ENCODE measurements around the gene PKDREJ. TPM values are rescaled to one million over a fixed set of nuclear protein-coding genes. Genes with fewer than 3 reads are reported as not detected.

Gene PKDREJ
- total and polyA plus RNA-seq, 2 experiments from 2014 or later, result not detected

DNA sequence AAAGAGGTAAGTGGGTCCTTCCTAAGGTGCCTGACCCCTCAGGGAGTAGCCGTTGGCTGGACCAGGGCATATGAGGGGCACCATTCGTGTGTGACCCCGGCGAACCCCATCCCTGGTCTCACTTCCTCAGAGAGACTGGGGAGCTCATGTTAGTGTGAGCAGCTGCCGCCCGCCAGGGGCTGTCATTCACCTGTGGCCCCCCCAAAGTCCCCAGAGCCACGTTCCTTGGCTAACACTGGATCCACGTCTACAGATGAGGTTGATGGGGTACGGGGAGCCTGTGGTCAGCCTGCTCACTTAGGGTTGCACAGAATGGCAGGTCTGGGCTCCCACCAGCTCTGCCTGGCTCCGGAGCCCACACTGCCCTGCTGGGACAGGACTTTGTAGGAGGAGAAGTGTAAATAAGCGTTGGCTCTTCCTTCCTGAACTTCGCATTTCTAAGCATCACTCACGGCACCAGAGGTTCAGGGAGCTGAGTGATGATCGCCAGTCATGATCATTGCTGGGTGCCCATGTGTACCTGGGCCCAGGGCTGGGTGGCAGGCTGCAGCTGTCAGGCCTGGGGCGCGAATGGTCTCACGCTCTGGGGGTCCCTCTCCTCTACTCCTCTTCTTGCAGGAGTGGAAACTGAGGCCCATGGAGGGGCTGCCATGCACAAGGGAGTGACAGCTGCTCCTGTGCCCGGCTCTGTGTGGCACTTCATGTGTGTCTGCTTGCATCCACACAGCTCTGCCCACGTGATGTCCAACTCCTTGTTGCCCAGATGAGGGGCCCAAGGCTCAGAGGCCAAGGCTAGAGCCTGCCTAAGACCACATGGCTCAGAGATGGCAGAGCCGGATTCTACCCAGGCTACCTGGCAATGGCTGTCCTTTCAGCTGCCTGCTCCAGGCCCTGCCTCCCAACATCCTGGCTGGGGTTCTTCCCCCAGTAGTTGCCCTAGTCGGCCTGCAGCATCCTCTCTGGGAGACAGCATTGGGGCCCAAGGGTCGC, 15.8 kb upstream of the PKDREJ start:
- Mint-ChIP-seq H3K36me3 (ENCODE audit: low read depth) (peaks cover 45% of the 10 kb centered on the region), H3K4me3 (no peak overlapping the region), H3K27me3 (ENCODE audit: insufficient read depth, low read depth, poor library complexity) (peaks cover 13% of the 10 kb centered on the region), H3K4me1 (no peaks in the 10 kb centered on the region), H3K27ac (no peak overlapping the region), H3K9me3 (no peaks in the 10 kb centered on the region)
- H3K4me1 ChIP-seq (ENCODE audit: insufficient read depth), result no peaks in the 10 kb centered on the region
- no peaks in the 10 kb centered on the region for H3K79me2 ChIP-seq (replicated peaks; ENCODE audit: insufficient read depth)
- H3F3A ChIP-seq (replicated peaks; ENCODE audit: low read depth), result no peaks in the 10 kb centered on the region
- no peaks in the 10 kb centered on the region for H4K20me1 ChIP-seq (replicated peaks; ENCODE audit: insufficient read depth)
- no peak overlapping the region for H3K4me2 ChIP-seq
- H3K27ac ChIP-seq (ENCODE audit: low read depth), result no peak overlapping the region
- H3K27me3 ChIP-seq (ENCODE audit: insufficient read depth), result no peaks in the 10 kb centered on the region
- DNase-seq (ENCODE audit: low spot score) (no peak), ATAC-seq (no peak)
- TF ChIP-seq, protein P1, sequence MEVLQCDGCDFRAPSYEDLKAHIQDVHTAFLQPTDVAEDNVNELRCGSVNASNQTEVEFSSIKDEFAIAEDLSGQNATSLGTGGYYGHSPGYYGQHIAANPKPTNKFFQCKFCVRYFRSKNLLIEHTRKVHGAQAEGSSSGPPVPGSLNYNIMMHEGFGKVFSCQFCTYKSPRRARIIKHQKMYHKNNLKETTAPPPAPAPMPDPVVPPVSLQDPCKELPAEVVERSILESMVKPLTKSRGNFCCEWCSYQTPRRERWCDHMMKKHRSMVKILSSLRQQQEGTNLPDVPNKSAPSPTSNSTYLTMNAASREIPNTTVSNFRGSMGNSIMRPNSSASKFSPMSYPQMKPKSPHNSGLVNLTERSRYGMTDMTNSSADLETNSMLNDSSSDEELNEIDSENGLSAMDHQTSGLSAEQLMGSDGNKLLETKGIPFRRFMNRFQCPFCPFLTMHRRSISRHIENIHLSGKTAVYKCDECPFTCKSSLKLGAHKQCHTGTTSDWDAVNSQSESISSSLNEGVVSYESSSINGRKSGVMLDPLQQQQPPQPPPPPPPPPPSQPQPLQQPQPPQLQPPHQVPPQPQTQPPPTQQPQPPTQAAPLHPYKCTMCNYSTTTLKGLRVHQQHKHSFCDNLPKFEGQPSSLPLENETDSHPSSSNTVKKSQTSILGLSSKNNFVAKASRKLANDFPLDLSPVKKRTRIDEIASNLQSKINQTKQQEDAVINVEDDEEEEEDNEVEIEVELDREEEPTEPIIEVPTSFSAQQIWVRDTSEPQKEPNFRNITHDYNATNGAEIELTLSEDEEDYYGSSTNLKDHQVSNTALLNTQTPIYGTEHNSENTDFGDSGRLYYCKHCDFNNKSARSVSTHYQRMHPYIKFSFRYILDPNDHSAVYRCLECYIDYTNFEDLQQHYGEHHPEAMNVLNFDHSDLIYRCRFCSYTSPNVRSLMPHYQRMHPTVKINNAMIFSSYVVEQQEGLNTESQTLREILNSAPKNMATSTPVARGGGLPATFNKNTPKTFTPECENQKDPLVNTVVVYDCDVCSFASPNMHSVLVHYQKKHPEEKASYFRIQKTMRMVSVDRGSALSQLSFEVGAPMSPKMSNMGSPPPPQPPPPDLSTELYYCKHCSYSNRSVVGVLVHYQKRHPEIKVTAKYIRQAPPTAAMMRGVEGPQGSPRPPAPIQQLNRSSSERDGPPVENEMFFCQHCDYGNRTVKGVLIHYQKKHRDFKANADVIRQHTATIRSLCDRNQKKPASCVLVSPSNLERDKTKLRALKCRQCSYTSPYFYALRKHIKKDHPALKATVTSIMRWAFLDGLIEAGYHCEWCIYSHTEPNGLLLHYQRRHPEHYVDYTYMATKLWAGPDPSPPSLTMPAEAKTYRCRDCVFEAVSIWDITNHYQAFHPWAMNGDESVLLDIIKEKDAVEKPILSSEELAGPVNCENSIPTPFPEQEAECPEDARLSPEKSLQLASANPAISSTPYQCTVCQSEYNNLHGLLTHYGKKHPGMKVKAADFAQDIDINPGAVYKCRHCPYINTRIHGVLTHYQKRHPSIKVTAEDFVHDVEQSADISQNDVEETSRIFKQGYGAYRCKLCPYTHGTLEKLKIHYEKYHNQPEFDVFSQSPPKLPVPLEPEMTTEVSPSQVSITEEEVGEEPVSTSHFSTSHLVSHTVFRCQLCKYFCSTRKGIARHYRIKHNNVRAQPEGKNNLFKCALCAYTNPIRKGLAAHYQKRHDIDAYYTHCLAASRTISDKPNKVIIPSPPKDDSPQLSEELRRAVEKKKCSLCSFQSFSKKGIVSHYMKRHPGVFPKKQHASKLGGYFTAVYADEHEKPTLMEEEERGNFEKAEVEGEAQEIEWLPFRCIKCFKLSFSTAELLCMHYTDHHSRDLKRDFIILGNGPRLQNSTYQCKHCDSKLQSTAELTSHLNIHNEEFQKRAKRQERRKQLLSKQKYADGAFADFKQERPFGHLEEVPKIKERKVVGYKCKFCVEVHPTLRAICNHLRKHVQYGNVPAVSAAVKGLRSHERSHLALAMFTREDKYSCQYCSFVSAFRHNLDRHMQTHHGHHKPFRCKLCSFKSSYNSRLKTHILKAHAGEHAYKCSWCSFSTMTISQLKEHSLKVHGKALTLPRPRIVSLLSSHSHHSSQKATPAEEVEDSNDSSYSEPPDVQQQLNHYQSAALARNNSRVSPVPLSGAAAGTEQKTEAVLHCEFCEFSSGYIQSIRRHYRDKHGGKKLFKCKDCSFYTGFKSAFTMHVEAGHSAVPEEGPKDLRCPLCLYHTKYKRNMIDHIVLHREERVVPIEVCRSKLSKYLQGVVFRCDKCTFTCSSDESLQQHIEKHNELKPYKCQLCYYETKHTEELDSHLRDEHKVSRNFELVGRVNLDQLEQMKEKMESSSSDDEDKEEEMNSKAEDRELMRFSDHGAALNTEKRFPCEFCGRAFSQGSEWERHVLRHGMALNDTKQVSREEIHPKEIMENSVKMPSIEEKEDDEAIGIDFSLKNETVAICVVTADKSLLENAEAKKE (CRISPR knock-in tag; IDR thresholded peaks at IDR 0.05), result no peak
- TF ChIP-seq NANOG (IDR thresholded peaks at IDR 0.05; ENCODE audit: borderline replicate concordance) (no peak), CREB1 (CRISPR knock-in tag; IDR thresholded peaks at IDR 0.05; ENCODE audit: low read depth) (no peak), POLR2AphosphoS5 (IDR thresholded peaks at IDR 0.05; ENCODE audit: low read depth) (no peak), ZNF331 (CRISPR knock-in tag; IDR thresholded peaks at IDR 0.05; ENCODE audit: low read depth) (no peak)
- no peak overlapping the region for H3K4me3 ChIP-seq
- no peaks in the 10 kb centered on the region for H3K9me2 ChIP-seq (ENCODE audit: insufficient read depth)
- H3K36me3 ChIP-seq (ENCODE audit: insufficient read depth), result peaks cover 19% of the 10 kb centered on the region; the same call in 1 of the 2 replicates
- H2AFZ ChIP-seq, result no peak overlapping the region

All from GM23338 (cell line).